GM19468 (cell line): Measurements from ENCODE around the gene NSG1.

Experiments used
- ATAC-seq: cut with Tn5 transposase; IDR thresholded peaks from one replicate; pipeline ENCODE4 v1.9.1; 2021; ENCODE audit warnings: mild to moderate bottlenecking, moderate library complexity, moderate number of reproducible peaks; ENCODE audit not compliant: unreplicated experiment; ENCODE audit errors: extremely low read depth

Gene NSG1

GRCh38 chr4:4368809-4369580, 17.9 kb upstream of the NSG1 start:
- ATAC-seq = no peak

GRCh38 chr4:4374388-4375098, 12.4 kb upstream of the NSG1 start:
- ATAC-seq = no peak

- ATAC-seq = no peak
Observed at GRCh38 chr4:4376074-4376473, 10.8 kb upstream of the NSG1 start.

- no peak for ATAC-seq
Observed at GRCh38 chr4:4377191-4377590, 9.7 kb upstream of the NSG1 start.

GRCh38 chr4:4377732-4378460, 9.0 kb upstream of the NSG1 start:
- no peak for ATAC-seq

- ATAC-seq = no peak
Observed at GRCh38 chr4:4379540-4380087, 7.3 kb upstream of the NSG1 start.

- ATAC-seq = no peak
Observed at GRCh38 chr4:4383085-4383484, 3.8 kb upstream of the NSG1 start.

GRCh38 chr4:4384837-4385236, 2.1 kb upstream of the NSG1 start:
- ATAC-seq = no peak

- ATAC-seq = no peak
Observed at GRCh38 chr4:4385729-4386295, 1.1 kb upstream of the NSG1 start.

GRCh38 chr4:4386296-4386735, 586 bp upstream of the NSG1 start:
- no peak for ATAC-seq

- no peak for ATAC-seq
Observed at GRCh38 chr4:4387531-4388310, 819 bp downstream of the NSG1 start.

- no peak for ATAC-seq
Observed at GRCh38 chr4:4388311-4388790, 1.4 kb downstream of the NSG1 start.

- ATAC-seq = no peak
Observed at GRCh38 chr4:4388836-4389575, 2.1 kb downstream of the NSG1 start.

GRCh38 chr4:4390046-4390445, 3.1 kb downstream of the NSG1 start:
- ATAC-seq = no peak

- no peak for ATAC-seq
Observed at GRCh38 chr4:4390515-4391240, 3.8 kb downstream of the NSG1 start.

- ATAC-seq = no peak
Observed at GRCh38 chr4:4391866-4392265, 5.0 kb downstream of the NSG1 start.

GRCh38 chr4:4392501-4393183, 5.7 kb downstream of the NSG1 start:
- no peak for ATAC-seq

GRCh38 chr4:4394644-4395043, 7.7 kb downstream of the NSG1 start:
- no peak for ATAC-seq
